ENCODE data around the gene TAOK2. TPM values are rescaled to one million over a fixed set of nuclear protein-coding genes. Genes with fewer than 3 reads are reported as not detected.

The TAOK2 gene
- total RNA-seq, 4 donors from 2014 or later, result 25.7 to 87.0 (median 31.4) TPM

- TF ChIP-seq CTCF (IDR thresholded peaks at IDR 0.05; ENCODE audit: low read depth), result no peak
These were observed 68.2 kb downstream of the TAOK2 start for GRCh38 chr16:30041841-30042240.

Other genes starting within 250 kb of the TAOK2 start
- 1 to 10 TPM in 3 of 4 donors, under 1 TPM in 1; 0.75 to 4.2 (median 1.6) TPM for gene C16orf54, start 227.9 kb upstream of the TAOK2 start, total RNA-seq
- under 1 TPM in 2 of 4 donors, not detected in 2; 0.17 to 0.75 TPM for gene ZG16, start 195.6 kb upstream of the TAOK2 start, total RNA-seq
- gene KIF22, start 183.1 kb upstream of the TAOK2 start, total RNA-seq, result 10 to 100 TPM; 10.6 to 18.1 (median 16.5) TPM
- 10 to 100 TPM; 45.6 to 71.1 (median 62.7) TPM for gene MAZ, start 167.3 kb upstream of the TAOK2 start, total RNA-seq
- 1 to 10 TPM in 2 of 4 donors, under 1 TPM in 1, not detected in 1; 0.19 to 3.5 (median 2.9) TPM for gene PRRT2, start 161.7 kb upstream of the TAOK2 start, total RNA-seq
- 10 to 100 TPM; 13.5 to 23.6 (median 19.2) TPM for gene PAGR1, start 157.7 kb upstream of the TAOK2 start, total RNA-seq
- gene MVP, start 153.4 kb upstream of the TAOK2 start, total RNA-seq, result 100 to 1,000 TPM in 2 of 4 donors, 10 to 100 TPM in 2; 47.1 to 119 (median 103) TPM
- gene CDIPT, start 110.6 kb upstream of the TAOK2 start, total RNA-seq, result 100 to 1,000 TPM in 1 of 4 donors, 10 to 100 TPM in 3; 57.7 to 107 (median 94.7) TPM
- 1 to 10 TPM in 1 of 4 donors, under 1 TPM in 2, not detected in 1; 0.66 to 5.6 (median 0.75) TPM for gene SEZ6L2, start 74.3 kb upstream of the TAOK2 start, total RNA-seq
- 1 to 10 TPM in 1 of 4 donors, under 1 TPM in 2, not detected in 1; 0.44 to 3.7 (median 0.57) TPM for gene ASPHD1, start 73.4 kb upstream of the TAOK2 start, total RNA-seq
- 10 to 100 TPM in 3 of 4 donors, 1 to 10 TPM in 1; 5.4 to 26.2 (median 23.3) TPM for gene KCTD13, start 47.6 kb upstream of the TAOK2 start, total RNA-seq
- gene TMEM219, start 11.8 kb upstream of the TAOK2 start, total RNA-seq, result 100 to 1,000 TPM in 3 of 4 donors, 10 to 100 TPM in 1; 53.8 to 149 (median 120) TPM
- gene HIRIP3, start 21.7 kb downstream of the TAOK2 start, total RNA-seq, result 10 to 100 TPM; 11.9 to 15.3 (median 14.2) TPM
- gene INO80E, start 22.4 kb downstream of the TAOK2 start, total RNA-seq, result 10 to 100 TPM in 3 of 4 donors, 1 to 10 TPM in 1; 8.5 to 45.0 (median 24.3) TPM
- under 1 TPM in 2 of 4 donors, not detected in 2; 0.66 to 0.85 TPM for gene DOC2A, start 37.2 kb downstream of the TAOK2 start, total RNA-seq
- not detected for gene C16orf92, start 49.3 kb downstream of the TAOK2 start, total RNA-seq
- gene TLCD3B, start 57.4 kb downstream of the TAOK2 start, total RNA-seq, result not detected
- 100 to 1,000 TPM; 526 to 986 (median 599) TPM for gene ALDOA, start 91.9 kb downstream of the TAOK2 start, total RNA-seq
- 10 to 100 TPM; 38.2 to 46.6 (median 43.6) TPM for gene PPP4C, start 102.1 kb downstream of the TAOK2 start, total RNA-seq
- gene TBX6, start 118.1 kb downstream of the TAOK2 start, total RNA-seq, result 1 to 10 TPM in 1 of 4 donors, under 1 TPM in 2, not detected in 1; 0.38 to 1.2 (median 0.44) TPM
- 100 to 1,000 TPM in 2 of 4 donors, 10 to 100 TPM in 2; 54.8 to 105 (median 96.5) TPM for gene YPEL3, start 122.3 kb downstream of the TAOK2 start, total RNA-seq
- 1 to 10 TPM; 2.5 to 3.6 (median 2.8) TPM for gene GDPD3, start 139.7 kb downstream of the TAOK2 start, total RNA-seq
- gene MAPK3, start 149.4 kb downstream of the TAOK2 start, total RNA-seq, result 10 to 100 TPM; 55.0 to 81.6 (median 76.9) TPM
- 10 to 100 TPM; 17.5 to 72.6 (median 40.5) TPM for gene CORO1A, start 209.7 kb downstream of the TAOK2 start, total RNA-seq
- gene BOLA2B, start 219.8 kb downstream of the TAOK2 start, total RNA-seq, result 100 to 1,000 TPM; 150 to 399 (median 240) TPM
- gene SLX1A, start 220.0 kb downstream of the TAOK2 start, total RNA-seq, result 10 to 100 TPM; 16.6 to 68.9 (median 29.6) TPM
- gene SULT1A3, start 225.4 kb downstream of the TAOK2 start, total RNA-seq, result 10 to 100 TPM in 2 of 4 donors, 1 to 10 TPM in 2; 5.1 to 22.5 (median 14.6) TPM

Data from subcutaneous adipose tissue (tissue), 4 donors.